GM13977 (cell line): ENCODE data around the gene ABCC10.

Source experiments
- DNase-seq: peaks from one replicate; pipeline ENCODE4 v3.0.0; 2012; ENCODE audit warnings: low spot score
- CTCF ChIP-seq: IDR thresholded peaks from 2 replicates; pipeline ENCODE4 v1.5.1; 2012; ENCODE audit warnings: mild to moderate bottlenecking, control low read depth; ENCODE audit not compliant: insufficient read depth; ENCODE audit errors: extremely low read depth, missing control alignments
- in situ Hi-C: fragments of 300-500 bp; cut with MboI; formaldehyde crosslinking; loops from one replicate; pipeline ENCODE4 v1.12.0; 2022; ENCODE audit warnings: low sequenced_read_pairs, low pct_unique_long_range_greater_than_20kb, mixed read lengths, inconsistent platforms; ENCODE audit not compliant: unreplicated experiment

The ABCC10 gene

GRCh38 chr6:43428112-43428570, 800 bp downstream of the ABCC10 start:
- DNase-seq: no peak
- in situ Hi-C loops: no loop called here
- no peak for TF ChIP-seq CTCF

- in situ Hi-C loops: no loop called here
- TF ChIP-seq CTCF: no peak
Measured at GRCh38 chr6:43428874-43429273, 1.5 kb downstream of the ABCC10 start.

GRCh38 chr6:43432009-43432945, 4.9 kb downstream of the ABCC10 start:
- in situ Hi-C loops: no loop called here
- TF ChIP-seq CTCF: no peak
- DNase-seq: no peak

More at GRCh38 chr6:43428874-43429273, 1.5 kb downstream of the ABCC10 start:
- no peak for DNase-seq

- in situ Hi-C loops: no loop called here
- TF ChIP-seq CTCF: no peak
- DNase-seq: no peak
Measured at GRCh38 chr6:43433148-43433547, 5.8 kb downstream of the ABCC10 start.

- no peak for DNase-seq
- in situ Hi-C loops: no loop called here
- TF ChIP-seq CTCF: no peak
Measured at GRCh38 chr6:43434001-43434840, 6.9 kb downstream of the ABCC10 start.

GRCh38 chr6:43434943-43435342, 7.6 kb downstream of the ABCC10 start:
- DNase-seq: no peak
- in situ Hi-C loops: no loop called here
- no peak for TF ChIP-seq CTCF
